Measurements from ENCODE around the gene PCDHGA1. TPM values are rescaled to one million over a fixed set of nuclear protein-coding genes. Genes with fewer than 3 reads are reported as not detected.

The PCDHGA1 gene
- polyA plus RNA-seq, 1 experiment = 1.8 TPM

GRCh38 chr5:141519605-141520565, 189.6 kb downstream of the PCDHGA1 start:
- CTCF ChIA-PET = interaction anchor here (1.0 to 10.1 kb wide), 8 partner anchors 8 to 107 kb away, joined by 3 to 170 read pairs (median 4); partner anchors contain the start of genes PCDHGA10, PCDHGA12, PCDHGB7 and PCDHGC3
- POLR2A ChIA-PET = no interaction called here
- no peak for TF ChIP-seq CTCF (IDR thresholded peaks at IDR 0.05; ENCODE audit: insufficient read depth, low read depth, low read length)
- no peak for DNase-seq (ENCODE audit: low read depth)
- H3K36me3 ChIP-seq (ENCODE audit: control insufficient read depth, insufficient read depth, low read length) = no peaks in the 10 kb centered on the region
- H3K4me3 ChIP-seq (ENCODE audit: low read depth, low read length) = no peak overlapping the region
- H3K27me3 ChIP-seq (ENCODE audit: control insufficient read depth, insufficient read depth, low read length) = no peaks in the 10 kb centered on the region

- ChIA-PET CTCF (interaction anchor here (0.6 to 10.1 kb wide), 13 partner anchors 10 to 104 kb away, joined by 3 to 170 read pairs (median 4); partner anchors contain the start of genes PCDHGA12, PCDHGB7 and PCDHGC3), POLR2A (interaction anchor here (0.6 to 1.2 kb wide), 4 partner anchors 9 to 113 kb away, joined by 4 to 8 read pairs (median 5); no protein-coding TSS in a partner anchor)
- no peak for TF ChIP-seq CTCF (IDR thresholded peaks at IDR 0.05; ENCODE audit: insufficient read depth, low read depth, low read length)
- H3K27me3 ChIP-seq (ENCODE audit: control insufficient read depth, insufficient read depth, low read length) = no peaks in the 10 kb centered on the region
- no peak overlapping the region for H3K4me3 ChIP-seq (ENCODE audit: low read depth, low read length)
- DNase-seq (ENCODE audit: low read depth) = peak; percentile 97
- H3K36me3 ChIP-seq (ENCODE audit: control insufficient read depth, insufficient read depth, low read length) = no peaks in the 10 kb centered on the region
Measured at GRCh38 chr5:141521244-141521781, 191.0 kb downstream of the PCDHGA1 start.

GRCh38 chr5:141522301-141522700, 192.0 kb downstream of the PCDHGA1 start:
- ChIA-PET CTCF (interaction anchor here (0.5 to 10.1 kb wide), 8 partner anchors 11 to 1348 kb away, joined by 3 to 170 read pairs (median 22); partner anchors contain the start of genes PCDHGA12, PCDHGB7 and PCDHGC3), POLR2A (interaction anchor here (0.9 kb wide), 1 partner anchor 10 kb away, joined by 5 read pairs; no protein-coding TSS in a partner anchor)
- H3K27me3 ChIP-seq (ENCODE audit: control insufficient read depth, insufficient read depth, low read length) = no peaks in the 10 kb centered on the region
- no peak for DNase-seq (ENCODE audit: low read depth)
- H3K36me3 ChIP-seq (ENCODE audit: control insufficient read depth, insufficient read depth, low read length) = no peaks in the 10 kb centered on the region
- no peak for TF ChIP-seq CTCF (IDR thresholded peaks at IDR 0.05; ENCODE audit: insufficient read depth, low read depth, low read length)
- H3K4me3 ChIP-seq (ENCODE audit: low read depth, low read length) = no peak overlapping the region

GRCh38 chr5:141523991-141524390, 193.7 kb downstream of the PCDHGA1 start:
- no peak overlapping the region for H3K4me3 ChIP-seq (ENCODE audit: low read depth, low read length)
- no peak for DNase-seq (ENCODE audit: low read depth)
- no peak for TF ChIP-seq CTCF (IDR thresholded peaks at IDR 0.05; ENCODE audit: insufficient read depth, low read depth, low read length)
- no peaks in the 10 kb centered on the region for H3K36me3 ChIP-seq (ENCODE audit: control insufficient read depth, insufficient read depth, low read length)
- POLR2A ChIA-PET = interaction anchor here (1.0 kb wide), 1 partner anchor 15 kb away, joined by 3 read pairs; no protein-coding TSS in a partner anchor
- CTCF ChIA-PET = interaction anchor here (0.6 to 10.1 kb wide), 27 partner anchors 13 to 185 kb away, joined by 3 to 170 read pairs (median 6); partner anchors contain the start of genes PCDHGA10, PCDHGA11, PCDHGA12 and PCDHGA2
- no peaks in the 10 kb centered on the region for H3K27me3 ChIP-seq (ENCODE audit: control insufficient read depth, insufficient read depth, low read length)
